NCI-H774 (cell line): Measurements from ENCODE around the gene HS6ST3.
A peak's percentile ranks its signal among the peaks of the same experiment; 100 is the strongest.

Source experiments
- DNase-seq: peaks from one replicate; lab custom pipeline; 2025; lab: John Stamatoyannopoulos, UW

HS6ST3 gene

GRCh38 chr13:96299235-96299634, 209.3 kb downstream of the HS6ST3 start:
- DNase-seq: no peak

GRCh38 chr13:96308568-96308967, 218.7 kb downstream of the HS6ST3 start:
- DNase-seq: no peak

GRCh38 chr13:96314974-96315373, 225.1 kb downstream of the HS6ST3 start:
- DNase-seq: no peak

- no peak for DNase-seq
Measured at GRCh38 chr13:96338030-96338429, 248.1 kb downstream of the HS6ST3 start.

- DNase-seq: no peak
Measured at GRCh38 chr13:96342286-96342685, 252.4 kb downstream of the HS6ST3 start.

GRCh38 chr13:96342852-96343465, 253.1 kb downstream of the HS6ST3 start:
- DNase-seq: no peak

- DNase-seq: no peak
Measured at GRCh38 chr13:96346921-96347320, 257.0 kb downstream of the HS6ST3 start.

- no peak for DNase-seq
Measured at GRCh38 chr13:96373597-96373996, 283.7 kb downstream of the HS6ST3 start.

GRCh38 chr13:96377835-96378234, 287.9 kb downstream of the HS6ST3 start:
- no peak for DNase-seq

GRCh38 chr13:96379967-96380366, 290.1 kb downstream of the HS6ST3 start:
- DNase-seq: no peak

GRCh38 chr13:96381681-96382080, 291.8 kb downstream of the HS6ST3 start:
- no peak for DNase-seq

- DNase-seq: no peak
Measured at GRCh38 chr13:96388598-96388997, 298.7 kb downstream of the HS6ST3 start.

GRCh38 chr13:96391606-96392005, 301.7 kb downstream of the HS6ST3 start:
- no peak for DNase-seq

- DNase-seq: no peak
Measured at GRCh38 chr13:96397807-96398206, 307.9 kb downstream of the HS6ST3 start.

- DNase-seq: no peak
Measured at GRCh38 chr13:96398486-96398885, 308.6 kb downstream of the HS6ST3 start.

- no peak for DNase-seq
Measured at GRCh38 chr13:96403241-96403640, 313.3 kb downstream of the HS6ST3 start.

- DNase-seq: no peak
Measured at GRCh38 chr13:96403651-96404050, 313.7 kb downstream of the HS6ST3 start.

- DNase-seq: no peak
Measured at GRCh38 chr13:96415831-96416385, 326.0 kb downstream of the HS6ST3 start.

- DNase-seq: no peak
Measured at GRCh38 chr13:96417939-96418685, 328.2 kb downstream of the HS6ST3 start.

GRCh38 chr13:96421314-96421713, 331.4 kb downstream of the HS6ST3 start:
- DNase-seq: no peak

- no peak for DNase-seq
Measured at GRCh38 chr13:96422002-96422401, 332.1 kb downstream of the HS6ST3 start.

GRCh38 chr13:96426167-96426566, 336.3 kb downstream of the HS6ST3 start:
- DNase-seq: peak; percentile 44

- DNase-seq: no peak
Measured at GRCh38 chr13:96428911-96429310, 339.0 kb downstream of the HS6ST3 start.
